Measurements from ENCODE around the gene ATAD3B. TPM values are rescaled to one million over a fixed set of nuclear protein-coding genes. Genes with fewer than 3 reads are reported as not detected.
A peak's percentile ranks its signal among the peaks of the same experiment; 100 is the strongest.

The ATAD3B gene
- total and polyA plus RNA-seq, 2 of the 13 experiments (the other 11 are each of a cell fraction or from before 2014, with no cell fraction given): 9.6 to 31.1 TPM

- TF ChIP-seq ERF (CRISPR knock-in tag; IDR thresholded peaks at IDR 0.05) (peak; percentile 67; the same call in 1 of the 2 replicates), ZNF446 (CRISPR knock-in tag; IDR thresholded peaks at IDR 0.05) (no peak), ZNF577 (CRISPR knock-in tag; IDR thresholded peaks at IDR 0.05; ENCODE audit: borderline replicate concordance, low read depth) (no peak), POGK (CRISPR knock-in tag; conservative IDR thresholded peaks at IDR 0.05) (no peak), XBP1 (CRISPR knock-in tag; IDR thresholded peaks at IDR 0.05) (no peak), ZNF343 (CRISPR knock-in tag; IDR thresholded peaks at IDR 0.05) (no peak), PRMT3 (CRISPR knock-in tag; IDR thresholded peaks at IDR 0.05; ENCODE audit: borderline replicate concordance, low read depth) (no peak), HNRNPK (IDR thresholded peaks at IDR 0.05; ENCODE audit: low read depth, low read length, poor library complexity, severe bottlenecking) (no peak), ZNF337 (CRISPR knock-in tag; IDR thresholded peaks at IDR 0.05; ENCODE audit: borderline replicate concordance, low read depth) (no peak), NFKBIZ (CRISPR knock-in tag; IDR thresholded peaks at IDR 0.05) (no peak), SMAD3 (CRISPR knock-in tag; IDR thresholded peaks at IDR 0.05) (no peak), KLF11 (CRISPR knock-in tag; IDR thresholded peaks at IDR 0.05) (no peak), ZNF225 (CRISPR knock-in tag; IDR thresholded peaks at IDR 0.05) (no peak), MZF1 (CRISPR knock-in tag; IDR thresholded peaks at IDR 0.05; ENCODE audit: borderline replicate concordance) (no peak), SOX6 (IDR thresholded peaks at IDR 0.05) (no peak), SOX6 (CRISPR knock-in tag; IDR thresholded peaks at IDR 0.05) (peak; percentile 58), ZBTB8A (CRISPR knock-in tag; IDR thresholded peaks at IDR 0.05; ENCODE audit: borderline replicate concordance, low read depth) (no peak), YY1 (IDR thresholded peaks at IDR 0.05; ENCODE audit: insufficient read depth, insufficient replicate concordance, low read depth, low read length) (peak; percentile 38), ZNF83 (CRISPR knock-in tag; IDR thresholded peaks at IDR 0.05; ENCODE audit: borderline replicate concordance) (no peak), ZBTB25 (CRISPR knock-in tag; IDR thresholded peaks at IDR 0.05) (peak; percentile 100), KDM2A (CRISPR knock-in tag; IDR thresholded peaks at IDR 0.05; ENCODE audit: borderline replicate concordance, low read depth) (peak; percentile 86), SP2 (CRISPR knock-in tag; IDR thresholded peaks at IDR 0.05) (peak; percentile 84)
- TF ChIP-seq, protein P1, sequence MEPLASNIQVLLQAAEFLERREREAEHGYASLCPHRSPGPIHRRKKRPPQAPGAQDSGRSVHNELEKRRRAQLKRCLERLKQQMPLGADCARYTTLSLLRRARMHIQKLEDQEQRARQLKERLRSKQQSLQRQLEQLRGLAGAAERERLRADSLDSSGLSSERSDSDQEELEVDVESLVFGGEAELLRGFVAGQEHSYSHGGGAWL (CRISPR knock-in tag; IDR thresholded peaks at IDR 0.05): peak; percentile 59; the same call in 1 of the 2 replicates
- TF ChIP-seq, protein P2, sequence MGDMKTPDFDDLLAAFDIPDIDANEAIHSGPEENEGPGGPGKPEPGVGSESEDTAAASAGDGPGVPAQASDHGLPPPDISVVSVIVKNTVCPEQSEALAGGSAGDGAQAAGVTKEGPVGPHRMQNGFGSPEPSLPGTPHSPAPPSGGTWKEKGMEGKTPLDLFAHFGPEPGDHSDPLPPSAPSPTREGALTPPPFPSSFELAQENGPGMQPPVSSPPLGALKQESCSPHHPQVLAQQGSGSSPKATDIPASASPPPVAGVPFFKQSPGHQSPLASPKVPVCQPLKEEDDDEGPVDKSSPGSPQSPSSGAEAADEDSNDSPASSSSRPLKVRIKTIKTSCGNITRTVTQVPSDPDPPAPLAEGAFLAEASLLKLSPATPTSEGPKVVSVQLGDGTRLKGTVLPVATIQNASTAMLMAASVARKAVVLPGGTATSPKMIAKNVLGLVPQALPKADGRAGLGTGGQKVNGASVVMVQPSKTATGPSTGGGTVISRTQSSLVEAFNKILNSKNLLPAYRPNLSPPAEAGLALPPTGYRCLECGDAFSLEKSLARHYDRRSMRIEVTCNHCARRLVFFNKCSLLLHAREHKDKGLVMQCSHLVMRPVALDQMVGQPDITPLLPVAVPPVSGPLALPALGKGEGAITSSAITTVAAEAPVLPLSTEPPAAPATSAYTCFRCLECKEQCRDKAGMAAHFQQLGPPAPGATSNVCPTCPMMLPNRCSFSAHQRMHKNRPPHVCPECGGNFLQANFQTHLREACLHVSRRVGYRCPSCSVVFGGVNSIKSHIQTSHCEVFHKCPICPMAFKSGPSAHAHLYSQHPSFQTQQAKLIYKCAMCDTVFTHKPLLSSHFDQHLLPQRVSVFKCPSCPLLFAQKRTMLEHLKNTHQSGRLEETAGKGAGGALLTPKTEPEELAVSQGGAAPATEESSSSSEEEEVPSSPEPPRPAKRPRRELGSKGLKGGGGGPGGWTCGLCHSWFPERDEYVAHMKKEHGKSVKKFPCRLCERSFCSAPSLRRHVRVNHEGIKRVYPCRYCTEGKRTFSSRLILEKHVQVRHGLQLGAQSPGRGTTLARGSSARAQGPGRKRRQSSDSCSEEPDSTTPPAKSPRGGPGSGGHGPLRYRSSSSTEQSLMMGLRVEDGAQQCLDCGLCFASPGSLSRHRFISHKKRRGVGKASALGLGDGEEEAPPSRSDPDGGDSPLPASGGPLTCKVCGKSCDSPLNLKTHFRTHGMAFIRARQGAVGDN (CRISPR knock-in tag; IDR thresholded peaks at IDR 0.05): peak; percentile 75
Measured at GRCh38 chr1:1471389-1472052, at the start of gene ATAD3B (continued).
